Stimulated activated CD8-positive, alpha-beta memory T cell treated with anti-CD3 and anti-CD28 coated beads, Interleukin-15, amount 100 ng/mL, for 48 hours (primary cell): ENCODE measurements around the gene DSG1.
"Not testable (repeated sequence)": the region's sequence is repeated elsewhere in the genome, so short reads cannot be mapped to it uniquely, and the experiment has no call there.

ENCODE experiments used
- DNase-seq, 2 donors: peaks; one replicate each; pipeline ENCODE4 v3.0.0-alpha.2; 2020; ENCODE audit warnings: low read depth in 2 of 2

Gene DSG1

DNA sequence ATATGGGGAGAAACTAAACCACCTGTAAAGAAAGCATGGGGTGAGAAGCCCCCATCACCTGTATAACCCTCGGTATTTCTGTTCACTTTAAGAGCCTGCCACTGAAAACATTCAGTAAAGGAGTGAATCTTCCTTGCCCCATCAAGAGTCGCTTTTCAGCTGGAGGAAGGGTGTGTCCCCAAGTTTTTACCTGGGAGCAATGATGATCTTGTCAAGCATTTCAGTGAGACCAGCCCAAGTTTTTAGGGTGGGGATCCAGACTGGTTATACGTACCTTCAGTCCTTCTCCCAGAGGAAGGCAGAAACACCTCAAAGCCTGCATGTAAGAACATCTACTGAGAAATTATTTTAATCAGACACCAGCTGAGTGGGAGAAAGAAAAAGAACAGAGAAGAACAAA is at the start of gene DSG1:
DSG1 (plus strand) TSS at position 301 of the 400 bp plus-strand sequence. CDS start 141 bp downstream, outside the sequence.
- no peak for DNase-seq

DNA sequence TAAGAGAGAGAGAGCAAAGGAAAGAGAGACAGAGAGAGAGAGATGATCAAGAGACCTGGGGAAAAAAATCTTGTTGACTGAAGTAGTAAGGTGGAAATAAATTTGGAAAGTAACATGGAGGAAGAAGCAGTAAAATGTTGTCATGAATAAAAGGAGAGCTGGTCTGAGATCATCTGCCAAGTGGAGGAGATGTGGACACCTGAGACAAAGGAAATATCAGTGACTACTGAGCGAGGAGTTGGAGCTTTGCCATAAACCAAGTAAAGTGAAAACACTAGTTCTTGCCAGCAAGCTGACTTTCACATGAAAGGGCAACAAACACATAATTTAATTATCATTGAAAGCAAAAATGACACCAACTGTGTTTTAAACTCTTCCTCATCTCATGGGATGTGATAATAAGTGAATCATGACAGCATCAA is 49.0 kb upstream of the DSG1 start:
- DNase-seq: no peak

DNA sequence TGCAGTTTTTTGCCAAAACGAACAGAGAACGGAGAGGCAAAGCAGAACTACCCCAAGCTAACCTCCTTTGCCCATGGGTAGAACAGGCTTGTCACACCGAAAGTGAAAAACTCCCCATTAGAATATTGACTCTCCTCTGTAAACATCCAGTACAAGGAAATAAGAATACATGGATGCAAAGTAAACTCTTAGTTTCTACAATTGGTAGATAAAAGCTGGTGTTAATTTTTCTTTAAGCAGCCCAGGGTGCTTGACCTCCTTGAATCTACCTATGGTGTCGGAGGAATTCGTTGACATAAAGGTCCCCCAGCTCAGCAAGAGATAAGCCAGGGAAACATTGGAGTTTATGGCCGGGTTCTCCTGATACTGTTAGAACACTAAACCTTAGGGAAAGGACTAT is 48.4 kb upstream of the DSG1 start:
- DNase-seq: no peak

DNA sequence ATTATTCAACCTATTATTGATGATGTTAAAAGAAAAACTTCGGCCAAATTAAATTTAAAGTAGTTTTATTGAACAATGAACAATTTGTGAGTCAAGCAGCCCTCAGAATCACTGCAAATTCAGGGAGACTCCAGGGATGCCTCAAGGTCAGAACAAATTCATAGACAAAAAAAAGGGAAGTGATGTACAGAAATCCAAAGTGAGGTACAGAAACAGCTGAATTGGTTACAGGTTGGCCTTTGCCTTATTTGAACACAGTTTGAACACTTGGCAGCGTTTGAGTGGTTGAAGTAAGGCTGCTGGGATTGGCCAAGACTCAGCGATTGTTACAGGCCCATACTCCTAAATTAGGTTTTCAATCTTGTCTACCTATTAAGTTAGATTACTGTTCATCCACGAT is 47.4 kb upstream of the DSG1 start:
- DNase-seq: no peak

DNA sequence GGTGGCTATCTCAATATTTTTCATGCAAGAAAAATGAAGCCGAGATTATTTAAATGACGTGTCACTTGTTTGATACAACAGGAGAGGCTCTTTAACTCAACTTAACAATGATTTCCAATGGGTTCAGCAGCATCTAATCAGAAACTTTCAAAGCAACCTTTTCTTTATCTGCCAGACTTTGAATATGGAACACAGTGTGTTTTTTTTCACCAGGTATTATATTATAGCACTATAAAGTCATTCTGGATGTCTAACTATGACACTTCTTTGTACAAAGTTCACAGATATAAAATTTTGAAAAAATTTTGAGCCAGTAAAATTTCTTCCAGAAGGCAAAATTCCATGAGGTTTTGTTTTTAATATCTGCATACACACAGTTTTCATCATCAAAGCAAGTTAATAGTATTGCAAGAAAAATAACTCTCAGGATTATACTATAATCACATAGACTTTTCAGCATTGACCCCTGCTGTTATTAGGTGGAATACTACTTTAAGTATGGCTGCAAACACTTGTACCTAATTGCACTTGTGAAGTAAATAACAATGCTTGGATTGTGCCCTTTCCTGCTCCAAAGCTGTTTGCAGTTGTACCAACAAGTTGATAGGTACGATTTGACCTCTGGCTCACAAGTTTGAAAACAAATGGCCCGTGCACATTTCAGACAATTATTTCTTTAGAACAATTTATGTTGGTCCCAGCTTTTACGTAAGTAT is 44.0 kb upstream of the DSG1 start:
- no peak for DNase-seq

DNA sequence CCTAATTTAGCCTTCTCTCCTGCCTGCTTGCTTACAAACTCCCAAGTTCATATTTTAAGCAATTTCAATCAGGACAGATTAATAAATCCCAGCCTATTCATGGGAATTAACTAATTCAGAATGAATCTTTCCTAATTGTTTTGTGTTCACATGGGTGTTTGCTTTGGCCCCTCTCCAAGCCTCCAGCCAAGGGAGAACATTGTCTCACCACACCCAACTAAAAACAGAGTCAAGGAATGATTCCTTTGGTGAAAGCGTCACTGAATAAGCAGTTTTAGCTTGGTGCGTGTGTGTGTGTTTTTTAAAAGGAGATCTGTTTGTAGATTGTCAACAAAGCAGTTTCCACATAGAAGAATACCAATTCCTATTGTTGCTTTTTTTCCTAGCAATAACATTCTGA is 43.0 kb upstream of the DSG1 start:
- no peak for DNase-seq

DNA sequence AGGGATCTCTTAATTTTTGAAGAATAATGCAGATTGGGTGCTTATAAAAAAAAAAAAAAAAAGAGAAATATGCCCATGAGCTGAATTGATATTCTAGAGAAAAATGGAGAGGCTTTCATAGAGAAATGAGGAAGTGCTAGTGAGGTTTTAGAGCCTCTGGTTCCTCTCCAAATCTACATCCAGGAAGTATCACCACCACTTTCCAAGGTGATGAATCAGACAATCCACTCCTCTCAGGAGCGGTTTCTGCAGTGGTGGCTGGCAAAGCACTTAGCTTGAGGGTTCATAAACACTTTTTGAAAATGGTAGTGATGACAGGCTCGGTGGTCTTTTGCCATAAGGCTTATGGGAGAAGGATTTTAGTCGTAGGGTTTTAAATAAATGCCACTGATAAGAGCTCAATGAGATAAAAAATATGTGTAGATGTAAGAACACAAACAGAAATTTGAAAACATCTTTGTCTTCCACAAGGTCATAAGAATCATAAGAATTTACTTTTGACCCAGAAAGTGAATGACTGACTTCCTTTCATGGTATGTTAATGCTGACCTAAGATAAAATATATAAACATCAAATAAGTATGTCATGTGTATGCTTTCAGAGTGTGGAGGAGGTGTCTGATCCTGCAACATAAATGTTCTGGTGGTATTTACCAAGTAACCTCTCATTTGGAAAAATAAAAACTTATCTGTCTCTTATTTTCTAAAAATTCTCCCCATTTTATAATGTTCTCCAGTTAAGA is 42.1 kb upstream of the DSG1 start:
- no peak for DNase-seq

DNA sequence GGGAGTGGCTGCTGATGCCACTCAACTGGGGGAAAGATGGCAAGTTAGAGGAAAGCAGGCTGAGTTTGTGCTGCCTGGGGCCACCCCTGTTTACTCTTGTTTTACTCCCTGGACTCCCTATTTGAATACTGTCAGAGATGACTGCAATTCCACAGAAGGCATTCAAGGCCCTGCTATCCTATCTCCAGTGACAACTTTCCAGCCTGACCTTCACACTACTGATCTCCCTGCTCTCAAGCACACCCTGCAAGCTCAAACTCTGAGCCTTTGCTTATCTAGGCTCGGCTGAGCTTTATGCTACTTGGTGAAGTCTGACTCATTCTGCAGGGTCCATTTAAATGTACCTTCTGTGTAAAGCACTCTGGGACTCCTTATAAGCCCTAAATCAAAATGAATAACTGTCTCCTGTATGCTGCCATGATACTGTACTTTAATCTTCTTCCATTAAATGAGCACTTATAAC is 39.3 kb upstream of the DSG1 start:
- no peak for DNase-seq

DNA sequence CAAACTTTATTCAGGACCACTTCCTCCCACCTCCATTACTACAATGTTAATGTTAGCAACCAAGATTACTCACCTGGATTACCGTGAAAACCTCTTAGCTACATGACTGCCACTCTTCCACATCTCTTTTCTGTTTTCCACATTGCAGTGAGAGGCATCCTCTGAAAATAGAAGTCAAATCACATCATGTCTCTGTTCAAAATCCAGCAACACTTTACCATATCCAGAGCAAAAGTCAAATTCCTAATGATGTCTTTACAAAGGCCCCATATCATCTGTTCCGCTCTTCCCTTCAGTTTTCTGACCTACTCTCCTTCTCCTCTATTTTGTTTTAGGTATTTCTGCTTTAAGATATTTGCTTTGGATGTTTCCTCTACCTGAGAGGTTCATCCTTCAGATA is 37.5 kb upstream of the DSG1 start:
- no peak for DNase-seq

DNA sequence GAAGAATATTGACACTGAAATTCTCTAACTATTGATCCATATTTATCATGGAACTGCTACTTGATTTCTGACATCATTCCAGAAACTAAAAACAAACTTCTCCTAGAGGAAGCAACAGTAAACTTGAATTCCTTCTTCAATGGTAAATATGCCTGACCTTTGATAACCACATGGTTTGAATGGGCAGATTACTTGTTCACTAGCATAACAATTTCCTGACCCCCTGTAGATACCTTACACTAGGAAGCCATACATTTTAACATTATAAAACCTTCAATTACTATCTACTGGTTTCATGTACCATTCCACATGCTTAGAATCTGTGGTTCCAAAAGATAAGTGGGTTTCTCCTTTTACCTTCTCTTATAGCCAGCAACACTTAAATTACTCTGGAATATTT is 36.5 kb upstream of the DSG1 start:
- DNase-seq: no peak

DNA sequence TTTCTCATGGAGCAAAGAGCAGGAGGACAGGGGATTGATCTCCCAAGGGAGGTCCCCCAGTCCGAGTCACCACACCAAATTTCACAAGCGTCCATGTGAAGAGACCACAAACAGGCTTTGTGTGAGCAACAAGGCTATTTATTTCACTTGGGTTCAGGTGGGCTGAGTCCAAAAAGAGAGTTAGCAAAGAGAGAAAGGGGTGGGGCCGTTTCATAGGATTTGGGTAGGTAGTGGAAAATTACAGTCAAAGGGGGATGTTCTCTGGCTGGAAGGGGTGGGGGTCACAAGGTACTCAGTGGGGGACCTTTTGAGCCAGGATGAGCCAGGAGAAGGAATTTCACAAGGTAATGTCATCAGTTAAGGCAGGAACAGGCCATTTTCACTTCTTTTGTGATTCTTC is 28.5 kb upstream of the DSG1 start:
- not testable (repeated sequence) for DNase-seq

DNA sequence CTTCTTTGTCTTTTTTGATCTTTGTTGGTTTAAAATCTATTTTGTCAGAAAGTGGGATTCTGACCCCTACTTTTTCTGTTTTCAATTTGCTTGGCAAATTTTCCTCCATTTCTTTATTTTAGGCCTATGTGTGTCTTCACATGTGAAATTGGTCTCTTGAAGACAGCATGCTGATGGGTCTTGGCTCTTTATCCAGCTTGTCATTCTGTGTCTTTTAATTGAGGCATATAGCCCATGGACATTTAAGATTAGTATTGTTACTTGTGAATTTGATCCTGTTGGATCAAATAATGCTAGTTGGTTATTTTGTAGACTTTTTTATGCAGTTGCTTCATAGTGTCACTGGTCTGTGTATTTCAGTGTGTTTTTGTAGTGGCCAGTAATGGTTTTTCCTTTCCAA is 26.3 kb upstream of the DSG1 start:
- DNase-seq: no peak

DNA sequence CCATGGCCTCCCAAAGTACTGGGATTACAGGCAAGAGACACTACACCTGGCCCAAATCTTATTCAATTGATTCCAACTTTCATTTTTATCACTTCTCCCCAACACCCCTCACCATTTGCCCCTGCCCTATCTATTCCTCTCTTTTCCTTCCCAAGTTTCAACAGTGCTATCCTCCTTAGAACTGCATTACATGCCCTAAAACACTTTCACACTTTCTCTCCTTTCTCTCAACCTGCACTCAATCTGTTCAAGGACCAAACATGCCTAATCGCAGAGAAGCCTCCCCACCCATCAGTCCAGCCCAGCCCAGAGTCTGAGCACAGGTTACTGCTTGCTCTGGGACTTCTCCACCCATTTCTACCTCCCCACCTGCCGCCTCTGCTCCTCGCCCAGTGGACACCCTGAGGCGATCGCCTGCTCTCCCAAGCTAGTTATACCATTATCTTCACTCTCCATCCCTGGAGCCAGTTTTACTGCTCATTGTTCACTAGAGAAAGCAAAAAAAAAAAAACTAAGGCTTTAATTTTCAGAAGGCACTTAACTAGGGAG is 23.7 kb upstream of the DSG1 start:
- DNase-seq: no peak

DNA sequence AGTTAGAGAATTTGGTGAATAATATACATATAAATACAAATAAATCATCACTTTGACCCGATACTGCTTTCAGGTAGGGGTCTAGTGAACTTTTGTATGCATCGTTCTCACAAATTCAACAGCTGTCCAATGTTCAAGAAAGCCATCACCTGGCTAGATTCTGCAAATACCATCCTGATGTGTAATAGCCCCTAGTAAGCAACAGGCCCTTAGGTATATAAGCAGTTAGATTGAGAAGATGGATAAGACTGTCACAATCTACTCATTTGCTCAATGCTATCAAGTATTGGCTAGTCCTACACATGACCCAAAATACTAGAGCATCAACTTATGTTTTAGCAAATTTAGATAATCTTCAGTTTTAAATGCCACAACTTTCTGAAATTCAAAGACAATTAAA is 20.7 kb upstream of the DSG1 start:
- no peak for DNase-seq

DNA sequence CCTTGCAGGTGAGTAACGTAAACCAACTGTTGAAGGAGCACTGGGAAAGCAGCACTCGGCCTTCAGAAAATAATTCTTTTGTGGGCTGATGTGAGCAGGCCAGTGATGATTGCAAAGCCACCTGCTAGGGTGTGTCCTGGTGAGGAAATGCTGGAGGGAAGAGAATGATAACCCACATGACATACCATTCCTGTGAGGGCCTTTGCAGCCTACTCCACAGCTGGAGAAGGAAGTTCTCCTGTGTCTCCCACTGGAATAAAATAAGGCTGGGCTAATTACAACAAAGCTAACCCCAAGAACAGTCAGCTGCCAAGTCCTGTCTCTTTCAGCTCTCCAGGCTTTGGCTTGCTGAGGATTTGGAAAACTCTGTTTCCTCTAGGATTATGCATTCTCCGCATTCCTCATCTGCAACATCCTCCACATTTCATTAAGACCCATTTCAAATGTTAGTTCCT is 16.7 kb upstream of the DSG1 start:
- no peak for DNase-seq

DNA sequence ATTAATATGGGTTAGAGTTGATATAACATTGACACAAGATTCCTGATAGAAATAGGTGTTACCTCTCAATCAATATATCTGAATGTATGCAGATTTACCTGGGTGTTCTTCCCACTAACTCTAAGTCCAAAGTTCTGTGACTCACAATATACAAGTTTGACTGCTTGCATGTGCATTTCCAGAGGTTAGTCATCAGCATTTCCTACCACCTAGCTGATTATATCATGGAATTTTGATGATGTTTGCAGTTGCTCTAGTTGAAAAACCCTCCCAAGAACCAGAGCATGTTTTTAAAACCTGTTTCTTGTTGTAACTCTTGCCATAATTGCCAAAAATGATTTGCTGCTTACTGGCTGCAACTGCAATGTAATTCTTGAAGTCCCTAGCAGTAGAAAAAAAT is 15.0 kb upstream of the DSG1 start:
- no peak for DNase-seq

DNA sequence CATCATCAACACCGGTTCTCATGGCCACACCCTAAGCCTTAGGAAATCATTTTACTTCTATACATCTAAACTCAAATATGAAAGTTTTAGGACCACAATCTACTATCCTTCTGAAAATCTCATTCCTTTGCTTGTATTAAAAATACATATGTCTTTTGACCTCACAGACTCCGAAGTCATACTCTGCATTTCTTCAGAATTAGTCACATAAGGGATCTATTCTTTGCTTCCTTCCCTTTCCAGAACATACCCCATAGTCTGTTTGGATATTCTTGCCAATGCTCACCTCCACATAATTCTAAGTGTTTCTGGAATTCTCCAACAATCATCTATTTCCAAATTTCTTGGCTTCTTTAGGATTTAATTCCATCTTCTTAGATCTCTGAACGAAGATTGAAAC is 14.2 kb upstream of the DSG1 start:
- DNase-seq: no peak

DNA sequence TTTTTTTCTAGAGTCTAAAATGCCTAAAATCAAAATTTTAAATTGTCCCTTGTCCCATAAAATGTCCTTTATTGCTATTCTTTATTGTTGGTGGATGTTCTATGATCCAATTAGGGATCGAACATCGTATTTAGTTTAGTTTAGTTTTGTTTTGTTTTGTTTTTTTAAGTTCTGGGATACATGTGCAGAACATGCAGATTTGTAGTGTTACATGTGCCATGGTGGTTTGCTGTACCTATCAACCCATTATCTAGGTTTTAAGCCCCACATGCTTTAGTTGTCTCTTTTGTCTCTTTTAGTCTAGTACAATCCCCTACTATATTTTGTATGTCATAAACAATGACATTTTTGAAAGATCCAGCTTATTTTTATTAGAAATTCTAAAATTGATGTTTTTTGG is 8.8 kb upstream of the DSG1 start:
- DNase-seq: no peak

DNA sequence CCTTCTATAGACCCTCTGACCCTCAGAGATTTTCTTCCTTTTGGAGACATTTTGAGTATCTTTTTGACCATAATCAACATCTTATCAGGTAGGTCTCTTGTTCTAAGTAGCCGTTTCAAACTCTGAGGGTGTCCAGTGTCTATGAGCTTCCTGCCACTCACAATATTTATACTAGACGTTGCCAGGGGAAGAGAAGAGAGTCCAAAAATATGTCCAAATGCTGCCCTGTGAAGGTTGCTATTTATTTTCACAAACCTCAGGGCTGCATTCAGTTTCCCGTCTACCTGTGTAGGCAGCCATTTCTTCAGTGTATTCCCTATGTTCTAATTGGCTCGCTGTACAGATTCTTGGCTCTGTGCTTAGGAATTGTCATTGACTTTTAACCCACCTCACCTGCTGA is 986 bp upstream of the DSG1 start:
- no peak for DNase-seq

DNA sequence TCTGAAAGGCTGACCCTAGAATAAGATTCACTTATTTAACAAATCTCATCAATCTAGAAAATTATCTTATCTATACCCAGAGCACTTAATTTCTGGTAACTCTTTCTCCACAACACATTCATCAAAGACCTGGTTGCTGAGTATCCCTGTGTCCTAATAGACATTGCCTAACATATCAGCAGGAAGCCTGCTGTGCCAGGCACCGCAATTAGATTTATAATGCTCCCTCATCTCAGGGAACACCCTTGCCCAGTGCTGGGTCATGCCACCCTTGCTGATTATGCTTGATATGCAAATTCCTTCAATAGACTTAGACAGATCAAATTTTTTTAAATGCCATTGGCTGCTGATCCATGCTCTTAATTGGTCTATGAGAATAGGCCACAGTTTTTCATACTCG is 3.8 kb downstream of the DSG1 start:
- no peak for DNase-seq

DNA sequence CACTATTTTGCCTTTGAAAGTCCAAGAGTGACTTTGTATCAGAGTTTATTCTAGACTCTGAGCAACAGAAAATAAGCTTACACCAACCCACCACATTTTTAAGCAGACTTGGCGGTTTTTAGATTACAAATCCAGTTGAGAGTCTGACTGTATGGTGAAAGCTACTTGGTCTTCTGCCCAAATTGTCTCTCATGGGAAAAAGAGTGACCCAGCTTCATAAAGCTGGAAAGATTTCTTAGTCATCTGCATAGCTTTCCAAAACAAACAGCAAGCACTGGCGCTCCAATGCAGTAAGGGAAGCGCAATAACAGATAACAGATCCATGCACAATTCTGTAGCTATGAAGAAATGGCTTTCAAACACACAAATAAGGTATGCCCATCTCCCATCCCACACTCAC is 7.1 kb downstream of the DSG1 start:
- DNase-seq: no peak

DNA sequence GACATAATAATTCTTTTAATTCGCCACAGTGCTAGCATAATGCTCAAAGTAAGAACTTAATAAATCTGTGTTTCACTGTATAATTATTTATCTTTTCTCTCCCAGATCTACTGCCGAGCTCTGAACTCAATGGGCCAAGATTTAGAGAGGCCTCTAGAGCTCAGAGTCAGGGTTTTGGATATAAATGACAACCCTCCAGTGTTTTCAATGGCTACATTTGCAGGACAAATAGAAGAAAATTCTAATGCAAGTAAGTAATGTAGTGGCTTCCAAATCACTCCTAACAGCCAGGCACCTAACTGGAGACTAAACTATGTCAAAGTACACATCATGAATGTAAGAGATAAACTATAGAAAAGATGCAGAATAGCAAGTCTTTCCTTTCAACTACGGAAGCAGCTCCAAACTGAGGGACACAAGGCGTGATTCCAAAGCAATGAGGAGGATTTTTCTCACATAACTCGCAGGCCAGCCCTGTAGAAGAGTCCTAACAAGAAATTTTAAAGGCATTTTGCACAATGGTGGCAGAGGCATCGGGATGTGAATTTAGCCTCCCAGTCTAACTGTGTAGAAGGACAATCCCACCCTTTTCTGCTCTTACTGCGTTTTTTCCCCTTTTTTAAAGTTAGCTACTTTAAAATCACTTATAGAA is 12.0 kb downstream of the DSG1 start:
- no peak for DNase-seq

DNA sequence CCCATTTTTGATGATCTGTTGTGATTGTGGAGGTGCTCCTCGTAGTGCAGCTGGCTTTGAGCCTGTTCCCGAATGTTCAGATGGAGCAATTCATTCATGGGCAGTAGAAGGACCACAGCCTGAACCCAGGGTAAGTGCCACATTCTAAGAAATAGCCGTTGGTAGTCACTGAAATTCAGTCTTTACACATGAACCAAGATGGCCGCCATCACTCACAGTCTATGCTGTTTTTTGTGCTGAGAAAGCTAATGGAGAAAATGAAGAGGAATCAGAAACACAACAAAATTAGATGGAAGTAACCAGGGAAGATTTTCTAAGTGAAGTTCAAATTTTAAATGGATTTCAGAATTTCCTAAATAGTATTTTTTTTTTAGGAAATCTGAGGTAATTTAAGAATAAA is 25.5 kb downstream of the DSG1 start:
- no peak for DNase-seq
